Adipose tissue (tissue), 3 donors: ENCODE data around the gene ZNF738. TPM values are rescaled to one million over a fixed set of nuclear protein-coding genes. Genes with fewer than 3 reads are reported as not detected.
A peak's percentile ranks its signal among the peaks of the same experiment; 100 is the strongest.
"Not testable (repeated sequence)": the region's sequence is repeated elsewhere in the genome, so short reads cannot be mapped to it uniquely, and the experiment has no call there.

Experiments
- H3K27ac ChIP-seq: one replicate; pipeline ENCODE4 v1.5.1; 2013; ENCODE audit warnings: low read depth, low read length
- WGBS, 3 donors: extraction: QIAGEN DNeasy Blood & Tissue Kit; methylation state at CpG; one replicate each; pipeline ENCODE4 v1.1.7; 2013; 5-methylcytosine and 5-hydroxymethylcytosine counted together
- polyA plus RNA-seq, 3 donors: library from polyadenylated mRNA; stranded (reverse); fragments of 200-250 nt; gene quantifications; one replicate each; pipeline ENCODE4 v1.2.3, GENCODE V29; 2013
- donor health status: healthy with polysubstance abuse.
- donor health status: Bipolar disorder and iron deficiency.
- donor health status: healthy.

ZNF738 gene
- polyA plus RNA-seq = 1 to 10 TPM; 2.4 to 4.6 (median 2.5) TPM

DNA sequence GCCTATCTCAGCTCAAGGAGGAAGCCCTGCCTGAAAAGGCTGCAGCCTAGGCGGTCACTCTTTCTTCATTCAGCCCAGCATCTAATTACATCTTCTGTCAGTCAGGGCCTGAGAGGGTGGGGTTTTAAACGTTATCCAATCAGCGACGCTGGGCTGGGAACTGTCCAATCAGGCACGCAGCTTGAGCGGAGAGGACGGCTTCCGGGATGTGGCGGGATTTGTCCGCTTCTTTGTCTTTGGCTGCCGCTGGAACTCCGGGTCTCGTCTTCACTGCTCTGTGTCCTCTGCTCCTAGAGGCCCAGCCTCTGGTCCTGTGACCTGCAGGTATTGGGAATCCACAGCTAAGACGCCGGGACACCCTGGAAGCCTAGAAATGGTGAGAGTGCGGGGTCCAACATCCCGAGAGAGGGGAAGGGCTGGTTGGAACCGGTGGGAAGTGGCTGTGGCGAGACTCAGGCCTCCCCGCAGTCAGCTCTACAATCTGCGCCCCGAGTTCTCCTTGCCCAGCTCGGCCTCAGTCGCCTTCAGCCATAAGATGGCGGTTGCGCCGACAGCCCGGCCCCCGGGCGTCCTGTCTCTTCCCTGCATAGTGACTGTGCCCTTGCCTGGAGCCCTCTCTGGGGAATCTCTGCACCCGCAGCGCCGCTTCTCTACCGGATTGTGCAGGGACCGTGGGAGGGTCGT, at the start of gene ZNF738:
Gene ZNF738 (plus strand): TSS at position 233 of the 684 bp plus-strand sequence. CDS start 141 bp downstream, at position 374.
- H3K27ac ChIP-seq = no peak within 1 kb of the TSS
- WGBS, 3 donors = 0 to 1% (median 0%) methylated on average over 33 to 36 of the region's 36 CpGs

DNA sequence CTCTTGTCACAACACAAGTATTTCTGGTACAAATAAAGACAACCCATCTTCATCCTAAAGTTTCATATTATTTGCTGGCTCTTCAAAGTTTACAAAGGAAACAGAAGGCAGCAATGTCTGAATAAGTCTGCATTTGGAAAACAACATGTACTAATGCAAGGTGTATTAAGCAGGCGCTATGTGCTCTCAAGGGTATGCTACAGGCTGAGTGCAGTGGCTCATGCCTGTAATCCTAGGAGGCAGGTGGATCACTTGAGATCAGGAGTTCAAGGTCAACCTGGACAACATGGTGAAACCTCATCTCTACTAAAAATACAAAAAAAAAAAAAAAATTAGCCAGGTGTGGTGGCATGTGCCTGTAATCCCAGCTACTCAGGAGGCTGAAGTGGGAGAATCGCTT, 46.0 kb upstream of the ZNF738 start:
- WGBS, 3 donors = 97% methylated on average over 2 of the region's 2 CpGs
- H3K27ac ChIP-seq = not testable (repeated sequence)

DNA sequence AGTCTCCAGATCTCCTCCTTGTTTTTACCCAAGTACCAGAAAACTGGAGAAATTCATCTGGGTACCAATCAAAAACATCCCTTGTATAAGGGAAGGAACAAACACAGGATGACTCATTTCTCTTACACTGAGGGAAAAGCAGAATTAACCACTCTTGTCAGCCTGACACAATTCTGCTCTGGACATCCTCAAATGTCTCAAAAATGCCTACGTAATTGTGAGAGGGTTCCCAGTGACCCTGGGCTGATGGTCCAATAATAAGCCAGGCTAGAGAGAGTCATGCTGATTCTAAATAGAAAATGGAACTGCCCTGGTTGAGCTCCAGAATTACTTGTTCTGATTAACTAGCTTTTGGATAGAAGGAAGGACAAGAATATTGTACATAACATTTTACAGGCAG, 44.1 kb upstream of the ZNF738 start:
- H3K27ac ChIP-seq = no peak overlapping the region
- WGBS, 3 donors = 68 to 94% (median 81%) methylated on average over 1 of the region's 1 CpG

DNA sequence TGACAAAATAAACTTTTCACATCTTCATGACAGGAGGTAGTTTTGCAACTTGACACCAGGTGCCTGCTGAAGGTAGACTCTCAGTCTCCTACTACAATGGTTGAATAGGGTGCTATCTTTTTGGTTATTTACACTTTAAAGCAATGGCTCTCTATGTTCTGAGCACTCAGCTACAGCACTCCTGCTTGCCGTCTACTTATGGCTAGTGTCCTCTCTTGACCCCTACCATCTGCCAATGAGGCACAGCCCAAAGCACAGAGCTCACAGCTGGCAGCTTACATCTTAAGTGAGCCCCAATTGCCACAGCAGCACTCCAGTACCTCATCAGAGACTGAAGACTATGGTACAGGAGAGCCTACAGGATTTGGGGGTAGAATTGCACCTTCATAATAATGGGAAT, 41.0 kb upstream of the ZNF738 start:
- H3K27ac ChIP-seq = no peak overlapping the region
- WGBS, 3 donors = 50 to 72% (median 64%) methylated on average over 1 of the region's 1 CpG

DNA sequence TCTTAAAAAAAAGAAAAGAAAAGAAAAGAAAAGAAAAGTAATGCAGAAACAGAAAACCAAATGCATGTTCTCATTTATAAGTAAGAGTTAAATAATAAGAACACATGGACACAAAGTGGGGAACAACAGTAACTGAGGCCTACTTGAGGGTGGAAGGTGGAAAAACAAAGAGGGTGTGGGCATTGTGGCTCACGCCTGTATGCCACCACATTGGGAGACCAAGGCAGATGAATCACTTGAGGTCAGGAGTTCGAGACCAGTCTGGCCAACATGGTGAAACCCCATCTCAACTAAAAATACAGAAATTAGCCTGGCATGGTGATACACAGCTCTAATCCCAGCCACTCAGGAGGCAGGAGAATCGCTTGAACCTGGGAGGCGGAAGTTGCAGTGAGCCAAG, 37.7 kb upstream of the ZNF738 start:
- no peak overlapping the region for H3K27ac ChIP-seq
- 90 to 94% (median 93%) methylated on average over 4 of the region's 4 CpGs for WGBS, 3 donors

DNA sequence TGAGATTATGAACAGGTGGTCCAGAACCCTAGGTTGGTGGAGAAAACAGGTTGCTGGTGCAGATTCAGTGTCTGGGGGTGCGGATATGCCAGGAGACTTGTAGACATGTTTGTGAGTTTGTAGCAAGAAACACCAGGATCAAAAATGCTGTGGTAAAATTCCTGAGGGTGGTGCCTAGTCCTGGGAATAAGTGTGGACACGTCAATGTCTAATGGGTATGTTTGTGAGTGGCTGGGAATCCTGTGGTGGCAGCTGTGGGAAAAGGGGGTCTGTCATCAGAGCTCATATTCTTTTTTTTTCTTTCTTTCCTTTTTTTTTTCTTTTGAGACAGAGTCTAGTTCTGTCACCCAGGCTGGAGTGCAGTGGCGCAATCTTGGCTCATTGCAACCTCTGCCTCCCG, 36.8 kb upstream of the ZNF738 start:
- WGBS, 3 donors = 72 to 87% (median 86%) methylated on average over 4 of the region's 4 CpGs
- no peak overlapping the region for H3K27ac ChIP-seq

DNA sequence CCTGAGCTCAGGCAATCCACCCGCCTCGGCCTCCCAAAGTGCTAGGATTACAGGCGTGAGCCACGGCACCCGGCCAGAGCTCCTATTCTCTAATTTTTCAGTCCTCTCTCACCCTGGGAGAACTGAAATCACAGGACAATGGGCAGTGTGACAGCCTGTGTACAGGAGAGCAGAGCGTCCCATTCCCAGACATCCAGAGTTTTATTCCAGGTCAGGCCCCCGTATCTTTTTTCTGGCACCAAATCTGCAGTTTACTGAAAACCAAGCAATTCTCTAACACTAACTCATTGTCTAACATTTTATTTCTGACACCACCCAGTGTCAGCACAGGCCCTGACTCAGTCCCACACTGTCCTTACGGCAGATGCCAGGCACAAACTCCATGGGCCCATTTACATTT, 36.3 kb upstream of the ZNF738 start:
- H3K27ac ChIP-seq = no peak overlapping the region
- WGBS, 3 donors = 62 to 85% (median 72%) methylated on average over 8 of the region's 8 CpGs

DNA sequence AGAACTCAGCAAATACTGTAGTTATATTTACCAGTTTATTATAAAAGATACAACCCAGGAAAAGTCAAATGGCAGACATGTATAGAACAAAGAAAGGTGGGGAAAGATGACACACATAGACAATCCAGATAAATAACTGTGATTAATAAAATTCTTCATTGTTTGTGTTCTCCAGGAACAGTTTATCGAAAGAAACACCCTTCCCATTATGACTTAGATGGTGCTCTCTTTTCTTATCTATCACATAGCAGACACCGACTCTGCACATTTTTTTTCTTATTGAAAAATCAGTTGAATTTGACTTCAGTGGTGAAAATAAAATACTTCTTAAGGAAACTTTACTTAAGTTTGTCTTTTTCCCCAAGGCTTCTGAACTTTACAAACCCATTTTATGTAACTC, 35.8 kb upstream of the ZNF738 start:
- 75 to 84% (median 77%) methylated on average over 2 of the region's 2 CpGs for WGBS, 3 donors
- no peak overlapping the region for H3K27ac ChIP-seq

DNA sequence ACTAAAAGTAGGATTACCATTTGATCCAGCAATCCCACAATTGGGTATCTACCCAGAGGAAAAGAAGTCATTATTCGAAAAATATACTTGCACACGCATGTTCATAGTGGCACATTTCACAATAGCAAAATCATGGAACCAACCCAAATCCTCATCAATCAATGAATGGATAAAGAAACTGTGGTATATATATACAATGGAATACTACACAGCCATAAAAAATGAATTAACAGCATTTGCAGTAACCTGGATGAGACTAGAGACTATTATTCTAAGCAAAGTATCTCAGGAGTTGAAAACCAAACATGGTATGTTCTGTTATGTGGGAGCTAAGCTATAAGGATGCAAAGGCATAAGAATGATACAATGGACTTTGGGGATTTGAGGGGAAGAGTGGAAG, 32.6 kb upstream of the ZNF738 start:
- WGBS, 3 donors = 94 to 100% (median 99%) methylated on average over 2 of the region's 2 CpGs
- no peak overlapping the region for H3K27ac ChIP-seq

DNA sequence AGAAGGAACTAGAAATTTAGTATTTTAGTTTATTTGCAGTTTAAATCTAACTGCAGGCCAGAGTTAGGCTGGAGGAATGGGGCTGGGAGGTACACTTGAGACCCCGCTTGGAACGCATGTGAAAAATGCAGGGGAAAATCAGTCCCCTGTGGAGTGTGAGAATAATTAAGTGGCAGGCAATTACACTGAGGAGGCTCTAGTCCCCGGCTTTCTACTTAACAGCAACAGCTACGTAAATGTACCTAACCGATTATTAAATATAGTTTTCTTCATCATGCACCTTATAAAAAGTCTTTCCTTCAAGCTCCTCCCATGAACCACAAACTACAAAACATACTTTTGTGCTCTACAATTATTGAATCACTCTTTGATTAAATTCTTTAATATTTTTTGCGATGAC, 30.4 kb upstream of the ZNF738 start:
- no peak overlapping the region for H3K27ac ChIP-seq
- 2 to 8% (median 7%) methylated on average over 6 of the region's 6 CpGs for WGBS, 3 donors

DNA sequence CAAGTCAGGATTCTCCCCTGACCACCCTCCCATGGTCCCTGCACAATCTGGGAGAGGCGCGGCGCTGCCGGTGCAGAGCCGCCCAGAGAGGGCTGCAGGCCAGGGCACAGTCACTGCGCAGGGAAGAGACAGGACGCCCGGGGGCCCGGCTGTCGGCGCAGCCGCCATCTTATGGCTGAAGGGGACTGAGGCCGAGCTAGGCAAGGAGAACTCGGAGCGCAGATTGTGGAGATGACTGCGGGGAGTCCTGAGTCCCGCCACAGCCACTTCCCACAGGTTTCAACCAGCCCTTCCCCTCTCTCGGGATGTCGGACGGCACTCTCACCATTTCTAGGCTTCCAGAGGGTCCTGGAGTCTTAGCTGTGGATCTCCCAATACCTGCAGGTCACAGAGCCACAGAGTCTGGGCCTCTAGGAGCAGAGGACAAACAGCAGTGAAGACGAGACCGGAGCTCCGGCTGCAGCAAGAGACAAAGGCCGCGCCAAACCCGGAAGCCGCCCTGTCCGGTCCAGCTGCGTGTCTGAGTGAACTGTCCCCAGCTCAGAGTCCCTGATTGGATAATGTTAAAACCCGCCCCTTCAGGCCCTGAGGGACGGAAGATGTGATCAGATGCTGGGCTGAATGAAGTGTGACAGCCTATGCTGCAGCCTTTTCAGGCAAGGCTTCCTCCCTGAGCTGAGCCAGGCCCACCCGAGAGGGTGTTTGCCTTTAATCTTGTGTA, 29.8 kb upstream of the ZNF738 start, which contains the start of gene ZNF708:
Gene ZNF708 (minus strand): TSS at position 526 of the 721 bp plus-strand sequence. CDS start 198 bp downstream, at position 328.
- H3K27ac ChIP-seq = peak within 1 kb of the TSS; percentile 56
- WGBS, 3 donors = 0% methylated on average over 32 of the region's 32 CpGs

DNA sequence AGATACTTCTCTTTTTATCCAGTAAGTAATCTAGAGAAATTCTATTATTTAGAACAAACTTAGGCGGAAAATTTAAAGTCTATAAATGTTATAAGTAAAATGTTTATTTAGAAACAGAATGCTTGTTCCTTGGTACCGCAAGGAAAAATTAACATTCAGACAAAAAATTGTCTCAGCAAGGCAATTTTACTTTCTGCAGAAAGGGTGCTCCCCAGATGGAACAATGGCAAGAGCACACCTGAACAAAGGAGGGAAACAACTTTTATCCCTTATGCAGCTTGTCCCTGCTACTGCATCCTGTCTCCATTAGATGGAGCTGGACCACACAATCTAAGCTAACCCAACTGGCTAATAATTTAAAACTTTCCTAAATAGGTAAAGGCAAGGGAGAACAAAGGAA, 23.1 kb upstream of the ZNF738 start:
- 49 to 98% (median 70%) methylated on average over 2 of the region's 2 CpGs for WGBS, 3 donors
- H3K27ac ChIP-seq = no peak overlapping the region

DNA sequence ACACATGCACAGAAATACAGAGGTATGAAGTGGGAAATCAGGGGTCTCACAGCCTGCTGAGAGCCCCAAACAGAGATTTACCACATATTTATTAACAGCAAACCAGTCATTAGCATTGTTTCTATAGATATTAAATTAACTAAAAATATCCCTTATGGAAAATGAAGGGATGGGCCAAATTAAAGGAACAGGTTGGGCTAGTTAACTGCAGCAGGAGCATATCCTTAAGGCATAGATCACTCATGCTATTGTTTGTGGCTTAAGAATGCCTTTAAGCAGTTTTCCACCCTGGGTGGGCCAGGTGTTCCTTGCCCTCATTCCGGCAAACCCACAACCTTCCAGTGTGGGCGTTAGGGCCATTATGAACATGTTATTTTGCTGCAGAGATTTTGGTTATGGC, 14.0 kb upstream of the ZNF738 start:
- WGBS, 3 donors = 47 to 95% (median 75%) methylated on average over 2 of the region's 2 CpGs
- not testable (repeated sequence) for H3K27ac ChIP-seq

DNA sequence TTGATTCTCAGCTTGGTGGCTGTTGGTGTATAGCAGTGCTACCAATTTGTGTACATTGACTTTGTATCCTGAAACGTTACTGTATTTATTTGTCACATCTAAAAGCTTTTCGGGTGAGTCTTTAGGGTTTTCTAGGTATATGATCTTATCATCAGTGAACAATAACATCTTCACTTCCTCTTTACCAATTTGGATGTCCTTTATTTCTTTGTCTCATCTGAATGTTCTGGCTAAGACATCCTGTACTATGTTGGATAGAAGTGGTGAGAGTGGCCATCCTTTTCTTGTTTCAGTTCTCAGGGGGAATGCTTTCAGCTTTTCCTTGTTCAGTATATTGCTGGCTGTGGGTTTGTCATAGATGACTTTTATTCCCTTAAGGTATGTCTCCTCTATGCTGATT, 6.0 kb upstream of the ZNF738 start:
- WGBS, 3 donors = 38 to 73% (median 59%) methylated on average over 2 of the region's 2 CpGs
- no peak overlapping the region for H3K27ac ChIP-seq

DNA sequence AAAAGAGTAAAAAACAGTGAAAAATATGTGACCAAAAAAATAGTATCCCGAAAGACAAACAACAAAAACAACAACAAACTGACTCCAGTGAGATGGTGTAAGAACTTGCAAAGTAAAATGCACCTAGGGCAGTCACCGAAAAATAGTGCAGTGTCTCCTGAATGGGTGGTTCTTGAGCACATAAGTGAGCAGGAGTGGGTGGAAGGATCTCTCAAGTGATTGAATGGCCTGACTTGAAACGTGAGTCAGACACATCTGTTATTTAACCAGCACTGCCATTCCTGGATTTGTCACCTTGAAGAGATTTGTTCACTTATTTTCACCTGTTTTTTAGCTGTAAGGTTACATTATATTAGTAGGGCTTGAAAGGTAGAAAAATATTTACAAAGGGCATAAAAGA, 3.5 kb downstream of the ZNF738 start:
- WGBS, 3 donors = 78 to 97% (median 95%) methylated on average over 3 of the region's 3 CpGs
- H3K27ac ChIP-seq = no peak overlapping the region

DNA sequence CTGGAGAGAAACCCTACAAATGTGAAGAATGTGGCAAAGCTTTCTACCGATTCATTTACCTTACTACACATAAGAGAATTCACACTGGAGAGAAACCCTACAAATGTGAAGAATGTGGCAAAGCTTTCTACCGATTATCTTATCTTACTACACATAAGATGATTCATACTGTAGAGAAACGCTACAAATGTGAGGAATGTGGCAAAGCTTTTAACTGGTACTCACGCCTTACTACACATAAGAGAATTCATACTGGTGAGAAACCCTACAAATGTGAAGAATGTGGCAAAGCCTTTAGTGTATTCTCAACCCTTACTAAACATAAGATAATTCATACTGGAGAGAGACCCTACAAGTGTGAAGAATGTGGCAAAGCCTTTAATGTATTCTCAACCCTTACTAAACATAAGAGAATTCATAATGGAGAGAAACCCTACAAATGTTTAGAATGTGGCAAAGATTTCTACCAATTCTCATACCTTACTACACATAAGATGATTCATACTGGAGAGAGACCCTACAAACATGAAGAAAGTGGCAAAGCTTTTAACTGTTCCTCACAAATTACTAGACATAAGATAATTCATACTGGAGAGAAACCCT, 25.3 kb downstream of the ZNF738 start:
- no peak overlapping the region for H3K27ac ChIP-seq
- WGBS, 3 donors = 96 to 98% (median 97%) methylated on average over 4 of the region's 4 CpGs

DNA sequence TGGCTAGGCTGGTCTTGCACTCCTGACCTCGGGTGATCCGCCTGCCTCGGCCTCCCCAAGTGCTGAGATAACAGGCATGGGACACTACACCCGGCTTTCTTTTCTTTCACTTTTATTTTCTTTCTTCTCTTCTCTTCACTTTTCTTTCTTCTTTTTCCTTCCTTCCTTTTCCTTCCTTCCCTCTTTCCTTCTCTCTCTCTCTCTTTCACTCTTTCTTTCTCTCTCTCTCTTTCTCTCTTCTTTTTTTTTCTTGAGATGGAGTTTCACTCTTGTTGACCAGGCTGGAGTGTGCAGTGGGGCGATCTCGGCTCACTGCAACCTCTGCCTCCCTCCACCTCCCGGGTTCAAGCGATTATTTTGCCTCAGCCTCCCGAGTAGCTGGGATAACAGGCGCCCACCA, 37.3 kb downstream of the ZNF738 start:
- 91 to 97% (median 94%) methylated on average over 10 of the region's 10 CpGs for WGBS, 3 donors
- no peak overlapping the region for H3K27ac ChIP-seq

DNA sequence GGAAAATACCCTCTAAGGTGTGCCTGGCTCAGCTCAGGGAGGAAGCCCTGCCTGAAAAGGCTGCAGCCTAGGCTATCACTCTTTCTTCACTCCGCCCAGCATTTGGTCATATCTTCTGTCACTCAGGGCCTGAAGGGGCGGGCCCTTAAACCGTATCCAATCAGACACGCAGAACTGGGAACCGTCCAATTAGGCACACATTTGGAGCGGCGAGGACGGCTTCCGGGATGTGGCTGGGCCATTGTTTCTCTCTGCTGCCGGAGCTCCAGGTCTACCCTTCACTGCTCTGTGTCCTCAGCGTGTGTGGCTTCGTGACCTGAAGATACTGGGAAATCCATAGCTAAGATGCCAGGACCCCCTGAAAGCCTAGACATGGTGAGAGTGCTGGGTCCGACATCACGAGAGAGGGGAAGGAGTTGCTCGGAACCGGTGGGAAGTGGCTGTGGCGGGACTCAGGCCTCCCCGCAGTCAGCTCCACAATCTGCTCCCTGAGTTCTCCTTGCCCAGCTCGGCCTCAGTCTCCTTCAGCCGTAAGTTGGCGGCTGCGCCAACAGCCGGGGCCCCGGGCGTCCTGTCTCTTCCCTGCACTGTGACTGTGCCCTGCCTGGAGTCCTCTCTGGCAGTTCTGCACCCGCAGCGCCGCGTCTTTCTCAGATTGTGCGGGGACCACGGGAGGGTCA, 38.2 kb downstream of the ZNF738 start, which contains the start of gene ZNF493:
Gene ZNF493 (plus strand): TSS at position 241 of the 680 bp plus-strand sequence. CDS start 105 bp downstream, at position 346.
- WGBS, 3 donors = 0% methylated on average over 31 of the region's 31 CpGs
- H3K27ac ChIP-seq = no peak within 1 kb of the TSS

DNA sequence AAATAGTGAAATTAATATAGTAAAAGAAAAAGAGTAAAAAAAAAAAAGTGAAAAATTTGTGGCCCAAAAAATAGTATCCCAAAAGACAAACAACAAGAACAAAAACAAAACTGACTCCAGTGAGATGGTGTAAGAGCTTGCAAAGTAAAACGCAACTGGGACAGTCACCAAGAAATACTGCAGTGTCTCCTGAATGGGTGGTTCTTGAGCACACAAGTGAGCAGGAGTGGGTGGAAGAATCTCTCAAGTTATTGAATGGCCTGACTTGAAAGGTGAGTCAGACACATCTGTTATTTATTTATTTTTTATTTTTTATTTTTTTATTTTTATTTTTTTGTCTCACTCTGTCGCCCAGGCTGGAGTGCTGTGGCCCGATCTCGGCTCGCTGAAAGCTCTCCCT, 40.1 kb downstream of the ZNF738 start:
- 95 to 97% (median 95%) methylated on average over 5 of the region's 5 CpGs for WGBS, 3 donors
- no peak overlapping the region for H3K27ac ChIP-seq
